ENCODE measurements around the gene RIIAD1. TPM values are rescaled to one million over a fixed set of nuclear protein-coding genes. Genes with fewer than 3 reads are reported as not detected.
A peak's percentile ranks its signal among the peaks of the same experiment; 100 is the strongest.

RIIAD1 gene
- total RNA-seq, 1 donor from 2014 or later = not detected

DNA sequence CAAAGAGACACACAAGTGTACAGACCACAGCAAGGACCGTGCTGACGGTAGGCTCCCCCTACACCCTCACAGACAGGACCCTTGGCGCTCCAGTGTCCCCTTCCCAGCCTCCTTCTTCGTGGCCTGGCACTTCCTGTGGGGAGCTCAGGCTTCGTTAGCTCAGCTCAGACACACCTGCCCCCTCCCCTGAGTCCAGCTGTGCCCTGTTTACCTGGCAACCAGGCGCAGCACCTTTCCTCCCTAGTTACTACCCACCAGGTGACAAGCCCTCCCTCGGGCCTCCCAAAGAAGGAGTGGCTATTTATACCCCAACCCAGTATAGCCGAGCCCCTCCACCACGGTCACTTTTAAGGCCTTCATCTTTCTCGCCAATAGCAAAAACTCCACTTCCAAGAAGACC lies 9.4 kb upstream of the RIIAD1 start:
- no peaks in the 10 kb centered on the region for H3K36me3 ChIP-seq
- no peak for DNase-seq
- no peak overlapping the region for H3K4me3 ChIP-seq
- intact Hi-C loops (cut with DNase I) = no loop called here
- H3K27me3 ChIP-seq = peaks cover 21% of the 10 kb centered on the region
- peaks cover 1% of the 10 kb centered on the region for H3K4me1 ChIP-seq
- no peaks in the 10 kb centered on the region for H3K9me3 ChIP-seq
- no peak overlapping the region for H3K27ac ChIP-seq
- TF ChIP-seq CTCF (IDR thresholded peaks at IDR 0.05) = no peak
- no peak for ATAC-seq

DNA sequence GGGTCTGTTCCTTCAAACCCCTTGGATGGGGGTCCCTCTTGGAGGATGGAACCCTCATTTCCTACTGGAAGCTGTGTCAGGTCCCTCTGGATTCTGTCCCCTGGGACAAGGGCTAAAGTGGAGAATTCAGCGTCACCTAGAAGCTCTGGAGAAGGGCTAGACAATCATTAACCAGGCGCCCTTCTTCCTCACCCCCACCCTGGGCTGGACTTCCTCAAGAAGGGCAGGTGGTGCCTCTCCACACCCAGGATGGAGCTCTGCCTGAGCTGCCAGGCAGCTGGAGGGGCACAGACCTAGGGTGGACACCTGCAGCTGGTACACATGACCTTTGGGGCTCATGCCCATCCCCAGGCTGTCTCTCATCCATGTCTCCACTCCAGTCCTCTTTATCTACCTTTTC lies 8.3 kb upstream of the RIIAD1 start:
- intact Hi-C loops (cut with DNase I) = no loop called here
- Histone ChIP-seq H3K27ac (no peak overlapping the region), H3K9me3 (no peaks in the 10 kb centered on the region), H3K27me3 (peaks cover 26% of the 10 kb centered on the region), H3K4me1 (peaks cover 8% of the 10 kb centered on the region), H3K36me3 (no peaks in the 10 kb centered on the region), H3K4me3 (no peak overlapping the region)
- TF ChIP-seq CTCF (IDR thresholded peaks at IDR 0.05) = no peak
- DNase-seq (no peak), ATAC-seq (peak; percentile 30)

GRCh38 chr1:151713874-151714273 lies 7.4 kb upstream of the RIIAD1 start:
- Histone ChIP-seq H3K9me3 (no peaks in the 10 kb centered on the region), H3K36me3 (no peaks in the 10 kb centered on the region), H3K27ac (no peak overlapping the region), H3K27me3 (peaks cover 26% of the 10 kb centered on the region), H3K4me1 (peaks cover 8% of the 10 kb centered on the region), H3K4me3 (no peak overlapping the region)
- DNase-seq (no peak), ATAC-seq (no peak)
- intact Hi-C loops (cut with DNase I) = no loop called here
- TF ChIP-seq CTCF (IDR thresholded peaks at IDR 0.05) = no peak

DNA sequence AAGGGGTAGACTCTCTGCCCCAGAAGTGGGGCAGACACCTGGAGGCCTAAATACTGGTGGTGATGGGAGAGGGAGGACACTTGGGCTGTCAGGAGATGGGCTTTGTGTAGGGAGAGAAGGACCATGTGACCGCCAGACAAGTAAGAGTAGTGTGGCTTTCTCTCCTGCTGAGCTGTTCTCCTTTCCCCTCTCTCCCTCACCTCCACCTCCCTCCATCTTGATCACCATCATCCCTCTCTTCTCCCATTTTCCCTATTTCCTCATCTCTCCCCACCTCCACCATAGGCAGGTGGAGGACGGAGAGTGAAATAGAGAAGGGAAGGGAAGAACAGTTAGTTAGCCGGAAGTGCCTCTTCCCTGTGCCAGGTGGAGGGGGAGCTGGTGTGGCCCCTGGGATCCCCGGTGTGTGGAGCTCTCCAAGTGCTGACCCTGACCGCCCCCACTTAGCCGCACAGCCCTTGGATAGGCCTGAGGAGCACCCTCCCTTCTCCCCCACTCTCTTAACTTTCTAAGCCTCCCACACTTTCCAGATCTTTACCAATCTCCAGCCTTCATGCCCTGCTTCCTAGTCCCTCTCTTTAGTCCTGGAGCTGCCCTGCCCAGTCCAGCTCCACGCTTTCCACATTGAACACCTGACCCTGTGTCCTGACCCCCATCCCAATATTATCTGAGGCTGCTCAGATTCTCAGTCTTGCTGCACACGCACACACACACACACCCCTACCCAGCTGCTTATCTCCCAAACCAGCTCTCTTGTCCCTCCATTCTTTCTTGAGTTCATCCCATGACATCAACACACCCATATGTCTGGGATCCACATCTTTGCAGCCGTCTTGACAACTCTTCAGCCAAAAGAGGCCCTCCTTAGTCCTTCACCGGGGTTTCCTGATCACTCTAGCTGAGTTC lies 6.2 kb upstream of the RIIAD1 start:
- Histone ChIP-seq H3K36me3 (no peaks in the 10 kb centered on the region), H3K4me3 (no peak overlapping the region), H3K27me3 (peaks cover 26% of the 10 kb centered on the region), H3K4me1 (peaks cover 9% of the 10 kb centered on the region), H3K27ac (no peak overlapping the region), H3K9me3 (no peaks in the 10 kb centered on the region)
- no peak for TF ChIP-seq CTCF (IDR thresholded peaks at IDR 0.05)
- ATAC-seq (no peak), DNase-seq (no peak)
- intact Hi-C loops (cut with DNase I) = no loop called here

- DNase-seq = no peak
- no peak for ATAC-seq
- Histone ChIP-seq H3K27me3 (peaks cover 21% of the 10 kb centered on the region), H3K36me3 (no peaks in the 10 kb centered on the region), H3K27ac (no peak overlapping the region), H3K9me3 (no peaks in the 10 kb centered on the region), H3K4me3 (no peak overlapping the region), H3K4me1 (peaks cover 16% of the 10 kb centered on the region)
- intact Hi-C loops (cut with DNase I) = no loop called here
- no peak for TF ChIP-seq CTCF (IDR thresholded peaks at IDR 0.05)
Measured at GRCh38 chr1:151715726-151716404, 5.5 kb upstream of the RIIAD1 start.

Data from upper lobe of right lung (tissue), 1 donor.